Endothelial cell of umbilical vein (primary cell): ENCODE measurements around the gene OTC. TPM values are rescaled to one million over a fixed set of nuclear protein-coding genes. Genes with fewer than 3 reads are reported as not detected.

ENCODE experiments used
- BruUV-seq: library from RNA; stranded (reverse); fragments of 400-500 nt; replicated peaks from 2 replicates; lab custom pipeline; 2021; lab: Mats Ljungman, UMichigan
- CTCF ChIA-PET: fragments of 300-600, 350-600 bp; sonication (Branson Sonifier 250); formaldehyde crosslinking; loops from one replicate; lab custom pipeline; 2021; ENCODE audit warnings: antibody characterized with exemption, inconsistent platforms; lab: Charles Lee
- POLR2A ChIA-PET: fragments of 300-600, 350-600 bp; sonication (Branson Sonifier 250); formaldehyde crosslinking; loops from one replicate; lab custom pipeline; 2021; ENCODE audit warnings: antibody characterized with exemption, inconsistent platforms; lab: Charles Lee
- DNase-seq: peaks from one replicate; pipeline ENCODE4 v3.0.0-alpha.2; 2011; ENCODE audit warnings: low read depth, low spot score
- FAIRE-seq: peaks from 2 replicates; lab custom pipeline; 2011; peaks lifted over from hg19 to GRCh38; lab: Jason Lieb, UNC
- H2AFZ ChIP-seq: 2 replicates; pipeline ENCODE4 v1.6.0; 2012; ENCODE audit warnings: low read depth, low read length, control low read depth, inconsistent platforms
- H3K27ac ChIP-seq: 2 replicates; pipeline ENCODE4 v1.5.1; 2011; ENCODE audit warnings: low read depth, mild to moderate bottlenecking, control low read depth, low read length, moderate library complexity; ENCODE audit not compliant: insufficient read depth
- H3K27me3 ChIP-seq, 2 experiments: 2 replicates each; pipeline versions ENCODE4 v1.6.0 to v1.6.1; 2011; ENCODE audit warnings: low read length in 2 of 2, mixed read lengths in 1 of 2; ENCODE audit not compliant: control insufficient read depth in 2 of 2, insufficient read depth in 2 of 2
- H3K36me3 ChIP-seq, 2 experiments: 2 replicates in 1 of 2; 3 replicates in 1 of 2; pipeline ENCODE4 v1.5.1; 2011; ENCODE audit warnings: low read length in 2 of 2, mild to moderate bottlenecking in 1 of 2, moderate library complexity in 1 of 2; ENCODE audit not compliant: control insufficient read depth in 2 of 2, insufficient read depth in 2 of 2; ENCODE audit errors: extremely low read depth in 1 of 2
- H3K4me1 ChIP-seq: 3 replicates; pipeline ENCODE4 v1.5.1; 2011; ENCODE audit warnings: mild to moderate bottlenecking, low read length; ENCODE audit not compliant: control insufficient read depth, insufficient read depth; ENCODE audit errors: extremely low read depth
- H3K4me2 ChIP-seq: 2 replicates; pipeline ENCODE4 v1.6.1; 2011; ENCODE audit warnings: low read length, control low read depth, mixed read lengths; ENCODE audit not compliant: insufficient read depth
- H3K4me3 ChIP-seq, 3 experiments: fragments of 200-600 bp in 1 of 3; sonication (generic), shearing (Covaris generic) in 1 of 3; replicated peaks in 1 of 3; 2 replicates each; pipeline ENCODE4 v1.5.1; 2011 to 2016; ENCODE audit warnings: control low read depth in 3 of 3, low read length in 3 of 3, mild to moderate bottlenecking in 2 of 3, inconsistent platforms in 1 of 3, low read depth in 1 of 3, moderate library complexity in 1 of 3; ENCODE audit not compliant: insufficient read depth in 1 of 3
- H3K79me2 ChIP-seq: 2 replicates; pipeline ENCODE4 v1.6.0; 2012; ENCODE audit warnings: low read length, inconsistent platforms; ENCODE audit not compliant: control insufficient read depth, insufficient read depth
- H3K9ac ChIP-seq: replicated peaks from 2 replicates; pipeline ENCODE3; 2011; ENCODE audit warnings: low read length, control low read depth; ENCODE audit not compliant: insufficient read depth; ENCODE audit errors: extremely low read depth
- H3K9me1 ChIP-seq: replicated peaks from 3 replicates; pipeline ENCODE4 v1.6.0; 2011; ENCODE audit warnings: mild to moderate bottlenecking, low read length; ENCODE audit not compliant: control insufficient read depth, insufficient read depth; ENCODE audit errors: extremely low read depth
- H3K9me3 ChIP-seq: replicated peaks from 2 replicates; pipeline ENCODE4 v1.5.1; 2012; ENCODE audit warnings: low read length, inconsistent platforms; ENCODE audit not compliant: control insufficient read depth, insufficient read depth
- H4K20me1 ChIP-seq: replicated peaks from 2 replicates; pipeline ENCODE3; 2011; ENCODE audit warnings: mild to moderate bottlenecking, low read length; ENCODE audit not compliant: control insufficient read depth, insufficient read depth; ENCODE audit errors: extremely low read depth
- CTCF ChIP-seq, 2 donors: IDR thresholded peaks; 1 replicate in 1 of 2; 2 replicates in 1 of 2; pipeline ENCODE4 v1.5.1; 2011; ENCODE audit warnings: low read length in 2 of 2, mild to moderate bottlenecking in 2 of 2, moderate library complexity in 2 of 2, control low read depth in 1 of 2, inconsistent platforms in 1 of 2, low read depth in 1 of 2; ENCODE audit not compliant: insufficient read depth in 1 of 2; ENCODE audit errors: extremely low read depth in 1 of 2
- EZH2 ChIP-seq: IDR thresholded peaks from 2 replicates; pipeline ENCODE4 v1.6.1; 2012; ENCODE audit warnings: borderline replicate concordance, low read depth, mild to moderate bottlenecking, moderate library complexity, low read length, inconsistent platforms; ENCODE audit not compliant: severe bottlenecking
- FOS ChIP-seq: IDR thresholded peaks from 2 replicates; pipeline ENCODE4 v1.6.1; 2011; ENCODE audit warnings: mild to moderate bottlenecking, low read length, moderate library complexity, borderline replicate concordance; ENCODE audit not compliant: insufficient read depth
- GATA2 ChIP-seq: IDR thresholded peaks from 2 replicates; pipeline ENCODE4 v1.7.0; 2011; ENCODE audit warnings: low read depth, mild to moderate bottlenecking, moderate library complexity, mixed read lengths, low read length; ENCODE audit not compliant: insufficient read length, insufficient read depth
- JUN ChIP-seq: IDR thresholded peaks from 2 replicates; pipeline ENCODE4 v1.6.1; 2011; ENCODE audit warnings: borderline replicate concordance, low read depth; ENCODE audit not compliant: insufficient read length, insufficient read depth
- MAX ChIP-seq: IDR thresholded peaks from 2 replicates; pipeline ENCODE4 v1.6.1; 2011; ENCODE audit not compliant: insufficient read depth, insufficient read length
- MYC ChIP-seq: IDR thresholded peaks from one replicate; pipeline ENCODE4 v1.6.1; 2011; ENCODE audit warnings: mild to moderate bottlenecking, low read depth, low read length
- POLR2A ChIP-seq: IDR thresholded peaks from 2 replicates; pipeline ENCODE4 v1.6.1; 2012; ENCODE audit warnings: low read depth, mild to moderate bottlenecking, control low read depth, low read length
- POLR2AphosphoS5 ChIP-seq: IDR thresholded peaks from 2 replicates; pipeline ENCODE4 v1.6.1; 2012; ENCODE audit warnings: low read depth, mild to moderate bottlenecking, control low read depth, low read length, moderate library complexity; ENCODE audit not compliant: insufficient read depth
- dilution Hi-C: fragments of 300-500 bp; cut with MboI; formaldehyde crosslinking; loops from one replicate; pipeline ENCODE4 v1.15.0; 2019; ENCODE audit warnings: low sequenced_read_pairs; ENCODE audit not compliant: extremely low pct_ligation_motif_present
- intact Hi-C: fragments of 100-400 bp; cut with micrococcal nuclease; formaldehyde crosslinking; loops from one replicate; pipeline ENCODE4 v1.10.0; 2022
- polyA plus RNA-seq, 4 experiments: library from polyadenylated mRNA; depleted of rRNA in 3 of 4; stranded (reverse) in 3 of 4; unstranded in 1 of 4; fragments of >200 nt; gene quantifications; 2 replicates each; pipeline versions ENCODE4 v1.2.1 to v1.2.3, GENCODE V29; 2011 to 2012; ENCODE audit warnings: missing spikeins in 1 of 4
- total RNA-seq: library from RNA; stranded (reverse); gene quantifications from 2 replicates; pipeline ENCODE4 v1.2.3, GENCODE V29; 2021

OTC gene
- total and polyA plus RNA-seq, 2 donors (not counting 3 experiments of a cell fraction or from before 2014, with no cell fraction given): not detected

- H3K27ac ChIP-seq: no peak overlapping the region
- no peaks in the 10 kb centered on the region for H4K20me1 ChIP-seq
- ChIA-PET CTCF (no interaction called here), POLR2A (no interaction called here)
- no TSS peak for BruUV-seq
- DNase-seq (no peak), FAIRE-seq (no peak)
- no peak for TF ChIP-seq FOS
- H3K27me3 ChIP-seq: no peaks in the 10 kb centered on the region
- dilution Hi-C loops: no loop called here
- H3K4me3 ChIP-seq: no peak overlapping the region
- no peak overlapping the region for H3K9ac ChIP-seq
- H3K36me3 ChIP-seq: no peaks in the 10 kb centered on the region
- H3K4me1 ChIP-seq: no peaks in the 10 kb centered on the region
- intact Hi-C loops: no loop called here
- no peak overlapping the region for H3K4me2 ChIP-seq
- no peaks in the 10 kb centered on the region for H3K9me3 ChIP-seq
- no peaks in the 10 kb centered on the region for H3K9me1 ChIP-seq
- H3K79me2 ChIP-seq: no peaks in the 10 kb centered on the region
- no peak overlapping the region for H2AFZ ChIP-seq
Observed at GRCh38 chrX:38400389-38400910, 48.0 kb downstream of the OTC start.

DNA sequence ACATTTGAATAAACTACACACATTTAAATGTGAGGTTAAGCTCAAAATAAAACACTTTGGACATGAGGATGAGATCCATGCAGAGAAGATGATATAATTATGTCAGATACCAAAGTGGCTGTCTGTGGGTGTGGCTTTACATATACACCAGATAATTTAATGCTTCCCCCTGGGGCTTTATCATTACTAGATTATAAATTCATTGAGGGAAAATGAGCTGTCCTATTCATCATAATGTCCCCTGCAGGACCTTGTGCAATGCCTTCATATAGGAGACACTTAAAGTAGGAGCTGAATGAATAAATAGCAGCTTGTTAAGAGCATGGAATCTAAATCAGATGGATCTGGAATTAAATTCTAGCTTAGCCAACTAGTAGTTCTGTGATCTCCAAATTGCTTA is 49.7 kb downstream of the OTC start:
- Histone ChIP-seq H3K4me2 (no peak overlapping the region), H3K36me3 (no peaks in the 10 kb centered on the region), H3K4me3 (no peak overlapping the region), H3K9me3 (no peaks in the 10 kb centered on the region), H3K9me1 (no peaks in the 10 kb centered on the region), H3K27me3 (peaks cover 0 to 5% of the 10 kb centered on the region in 2 experiments), H3K9ac (no peak overlapping the region), H3K79me2 (no peaks in the 10 kb centered on the region), H3K27ac (no peak overlapping the region), H3K4me1 (no peaks in the 10 kb centered on the region), H4K20me1 (no peaks in the 10 kb centered on the region), H2AFZ (no peak overlapping the region)
- CTCF ChIA-PET: no interaction called here
- no TSS peak for BruUV-seq
- intact Hi-C loops (no loop called here), dilution Hi-C loops (no loop called here)
- TF ChIP-seq POLR2A (no peak), MAX (no peak), MYC (no peak), CTCF (IDR thresholded peaks at IDR 0.05; ENCODE audit: extremely low read depth in 1 of 2, insufficient read depth in 1 of 2, low read depth in 1 of 2, low read length in 2 of 2) (no peak), JUN (no peak), POLR2AphosphoS5 (no peak), EZH2 (no peak), FOS (no peak), GATA2 (no peak)
- DNase-seq (no peak), FAIRE-seq (no peak)
- POLR2A ChIA-PET: no interaction called here
